GM12878 (cell line): ENCODE measurements around the gene STK10. TPM values are rescaled to one million over a fixed set of nuclear protein-coding genes. Genes with fewer than 3 reads are reported as not detected.

Experiments used
- ATAC-seq: fragments of 200-7000 bp; cut with Tn5 transposase; 3 replicates; pipeline ENCODE4 v1.9.1; 2020; ENCODE audit warnings: mild to moderate bottlenecking, moderate library complexity
- BruUV-seq: library from RNA; stranded (reverse); fragments of 400-500 nt; replicated peaks from 2 replicates; lab custom pipeline; 2021; lab: Mats Ljungman, UMichigan
- CTCF ChIA-PET: fragments of 300-600 bp; sonication (Branson Sonifier 250); formaldehyde crosslinking; extraction: SDS; loops from one replicate; lab custom pipeline; 2021; ENCODE audit warnings: inconsistent platforms; lab: Yijun Ruan, JAX
- POLR2A ChIA-PET: fragments of 350-600 bp; formaldehyde crosslinking; extraction: SDS; loops from one replicate; lab custom pipeline; 2021; ENCODE audit warnings: inconsistent platforms; lab: Charles Lee
- RAD21 ChIA-PET: fragments of 300-600 bp; sonication (Branson Sonifier 250); formaldehyde crosslinking; loops from one replicate; lab custom pipeline; 2023; ENCODE audit warnings: antibody characterized with exemption; ENCODE audit not compliant: unreplicated experiment; lab: Charles Lee
- SMC1A ChIA-PET: fragments of 300-600 bp; sonication (Branson Sonifier 250); formaldehyde crosslinking; loops from one replicate; lab custom pipeline; 2023; ENCODE audit not compliant: unreplicated experiment, uncharacterized antibody; lab: Charles Lee
- DNase-seq: peaks from one replicate; pipeline ENCODE4 v3.0.0-alpha.2; 2011; ENCODE audit warnings: low read depth, low spot score
- FAIRE-seq: peaks from 3 replicates; lab custom pipeline; 2011; peaks lifted over from hg19 to GRCh38; lab: Jason Lieb, UNC
- H2AFZ ChIP-seq: 2 replicates; pipeline ENCODE4 v1.6.0; 2011; ENCODE audit warnings: low read depth, low read length, control low read depth; ENCODE audit not compliant: control insufficient read depth
- H3K27ac ChIP-seq: 2 replicates; pipeline ENCODE4 v1.5.1; 2011; ENCODE audit warnings: control low read depth; ENCODE audit not compliant: control insufficient read depth, insufficient read depth
- H3K27me3 ChIP-seq, 2 experiments: replicated peaks in 1 of 2; 2 replicates each; pipeline versions ENCODE4 v1.6.0 to v1.6.1; 2011; ENCODE audit warnings: low read length in 1 of 2; ENCODE audit not compliant: control insufficient read depth in 2 of 2, insufficient read depth in 2 of 2
- H3K36me3 ChIP-seq, 2 experiments: 2 replicates each; pipeline ENCODE4 v1.5.1; 2011; ENCODE audit warnings: low read length in 1 of 2; ENCODE audit not compliant: control insufficient read depth in 2 of 2, insufficient read depth in 2 of 2
- H3K4me1 ChIP-seq: 2 replicates; pipeline ENCODE4 v1.6.1; 2011; ENCODE audit warnings: mild to moderate bottlenecking, low read length, moderate library complexity, mixed read lengths; ENCODE audit not compliant: control insufficient read depth, insufficient read depth
- H3K4me2 ChIP-seq: 2 replicates; pipeline ENCODE4 v1.6.0; 2011; ENCODE audit warnings: control low read depth; ENCODE audit not compliant: control insufficient read depth, insufficient read depth
- H3K4me3 ChIP-seq: fragments of 200-600 bp; sonication (generic); 2 replicates; pipeline ENCODE4 v1.5.1; 2016
- H3K79me2 ChIP-seq: 2 replicates; pipeline ENCODE4 v1.6.0; 2011; ENCODE audit warnings: low read length; ENCODE audit not compliant: control insufficient read depth, insufficient read depth
- H3K9ac ChIP-seq: 2 replicates; pipeline ENCODE4 v1.8.0; 2011; ENCODE audit warnings: low read length, control low read depth, mixed read lengths; ENCODE audit not compliant: control insufficient read depth, insufficient read depth
- H3K9me3 ChIP-seq: replicated peaks from 3 replicates; pipeline ENCODE4 v1.5.1; 2011; ENCODE audit warnings: mild to moderate bottlenecking, low read length; ENCODE audit not compliant: control insufficient read depth, insufficient read depth
- H4K20me1 ChIP-seq: 2 replicates; pipeline ENCODE4 v1.6.0; 2011; ENCODE audit not compliant: control insufficient read depth, insufficient read depth
- IKZF1 ChIP-seq: fragments of 450-650 bp; conservative IDR thresholded peaks from 2 replicates; pipeline ENCODE4 v1.6.1; 2017; ENCODE audit warnings: antibody characterized with exemption, mild to moderate bottlenecking
- in situ Hi-C: fragments of 300-500 bp; cut with MboI; formaldehyde crosslinking; loops from 9 replicates; pipeline ENCODE4 v1.14.3; 2018; ENCODE audit warnings: mixed read lengths
- intact Hi-C: fragments of 100-400 bp; cut with micrococcal nuclease; formaldehyde crosslinking; loops from one replicate; pipeline ENCODE4 v1.14.2; 2022; ENCODE audit not compliant: unreplicated experiment
- polyA plus RNA-seq, 11 experiments: library from polyadenylated mRNA; depleted of rRNA in 4 of 11; unstranded in 6 of 11; stranded (reverse) in 5 of 11; fragments of >200 nt; fragmentation: Nextera tagmentation in 4 of 11; fragmentation: Illumina TruSeq in 1 of 11; extraction: Ambion mirVana in 4 of 11; extraction: Trizol in 1 of 11; gene quantifications; 1 replicate in 1 of 11; 2 replicates in 10 of 11; pipeline versions ENCODE4 v1.2.1 to v1.2.3, GENCODE V29; 2011 to 2016; ENCODE audit warnings: inconsistent platforms in 2 of 11, missing spikeins in 2 of 11, low read depth in 1 of 11
- total RNA-seq, 4 experiments: library from RNA; depleted of rRNA in 3 of 4; stranded (reverse); fragments of >200 nt in 3 of 4; fragmentation: Illumina TruSeq in 1 of 4; extraction: Trizol in 1 of 4; gene quantifications; 2 replicates each; pipeline versions ENCODE4 v1.2.1 to v1.2.3, GENCODE V29; 2013 to 2021
- TF ChIP-seq, protein P1 (sequence below): fragments of 450-650 bp; IDR thresholded peaks from 2 replicates; pipeline ENCODE4 v1.6.1; 2017; ENCODE audit warnings: antibody characterized with exemption, mild to moderate bottlenecking, moderate library complexity

The STK10 gene
- total and polyA plus RNA-seq, 10 of the 15 experiments (the other 5 are each of a cell fraction or from before 2014, with no cell fraction given), result 14.2 to 96.4 (median 50.6) TPM

DNA sequence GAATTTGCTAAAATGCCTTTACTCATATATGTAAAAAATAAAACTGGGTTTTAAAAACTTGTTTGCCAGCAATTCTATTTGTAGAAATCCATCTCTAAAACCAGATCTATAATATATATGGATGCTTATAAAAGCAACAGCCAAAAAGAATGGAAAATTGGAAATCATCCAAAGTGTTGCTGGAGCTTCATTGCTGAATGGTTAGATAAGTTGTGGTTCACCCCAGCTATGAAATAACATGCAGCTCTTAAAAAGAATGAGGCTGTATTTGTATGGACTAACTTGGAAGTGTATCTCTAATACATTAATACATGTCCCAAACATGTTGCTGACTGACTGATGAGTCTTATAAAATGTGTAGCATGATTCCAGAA is 76.2 kb downstream of the STK10 start:
- FAIRE-seq, result no peak
- RAD21 ChIA-PET, result interaction anchor here (1.0 to 5.8 kb wide), 12 partner anchors 17 to 208 kb away, joined by 3 to 95 read pairs (median 4); partner anchors contain the start of genes STK10 and UBTD2
- peak; percentile 8 for DNase-seq
- ATAC-seq, result no peak
- Histone ChIP-seq H3K27me3 (no peaks in the 10 kb centered on the region), H3K9ac (peak overlapping the region; percentile 77), H3K4me2 (peak overlapping the region; percentile 94), H2AFZ (no peak overlapping the region), H3K36me3 (peaks cover 11% of the 10 kb centered on the region in 2 experiments), H4K20me1 (no peaks in the 10 kb centered on the region), H3K4me1 (peaks cover 59% of the 10 kb centered on the region), H3K4me3 (peak overlapping the region; percentile 49; the same call in 1 of the 2 replicates), H3K9me3 (no peaks in the 10 kb centered on the region; the same call in 2 of the 3 replicates), H3K27ac (peak overlapping the region; percentile 97), H3K79me2 (peaks cover 34% of the 10 kb centered on the region)
- TF ChIP-seq, protein P1, sequence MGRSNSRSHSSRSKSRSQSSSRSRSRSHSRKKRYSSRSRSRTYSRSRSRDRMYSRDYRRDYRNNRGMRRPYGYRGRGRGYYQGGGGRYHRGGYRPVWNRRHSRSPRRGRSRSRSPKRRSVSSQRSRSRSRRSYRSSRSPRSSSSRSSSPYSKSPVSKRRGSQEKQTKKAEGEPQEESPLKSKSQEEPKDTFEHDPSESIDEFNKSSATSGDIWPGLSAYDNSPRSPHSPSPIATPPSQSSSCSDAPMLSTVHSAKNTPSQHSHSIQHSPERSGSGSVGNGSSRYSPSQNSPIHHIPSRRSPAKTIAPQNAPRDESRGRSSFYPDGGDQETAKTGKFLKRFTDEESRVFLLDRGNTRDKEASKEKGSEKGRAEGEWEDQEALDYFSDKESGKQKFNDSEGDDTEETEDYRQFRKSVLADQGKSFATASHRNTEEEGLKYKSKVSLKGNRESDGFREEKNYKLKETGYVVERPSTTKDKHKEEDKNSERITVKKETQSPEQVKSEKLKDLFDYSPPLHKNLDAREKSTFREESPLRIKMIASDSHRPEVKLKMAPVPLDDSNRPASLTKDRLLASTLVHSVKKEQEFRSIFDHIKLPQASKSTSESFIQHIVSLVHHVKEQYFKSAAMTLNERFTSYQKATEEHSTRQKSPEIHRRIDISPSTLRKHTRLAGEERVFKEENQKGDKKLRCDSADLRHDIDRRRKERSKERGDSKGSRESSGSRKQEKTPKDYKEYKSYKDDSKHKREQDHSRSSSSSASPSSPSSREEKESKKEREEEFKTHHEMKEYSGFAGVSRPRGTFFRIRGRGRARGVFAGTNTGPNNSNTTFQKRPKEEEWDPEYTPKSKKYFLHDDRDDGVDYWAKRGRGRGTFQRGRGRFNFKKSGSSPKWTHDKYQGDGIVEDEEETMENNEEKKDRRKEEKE, result no peak
- no peak for TF ChIP-seq IKZF1
- intact Hi-C loops, result loop anchor here (1.0 to 5.0 kb wide), 5 partner anchors 38 to 660 kb away; partner anchors contain the start of genes DUSP1, STK10 and UBTD2
- CTCF ChIA-PET, result interaction anchor here (0.6 to 9.7 kb wide), 9 partner anchors 39 to 182 kb away, joined by 3 to 162 read pairs (median 4); partner anchors contain the start of gene STK10
- SMC1A ChIA-PET, result interaction anchor here (0.8 to 10.6 kb wide), 9 partner anchors 44 to 182 kb away, joined by 3 to 165 read pairs (median 6); partner anchors contain the start of gene STK10
- BruUV-seq, result no TSS peak
- POLR2A ChIA-PET, result interaction anchor here (1.1 to 7.6 kb wide), 6 partner anchors 33 to 75 kb away, joined by 3 to 115 read pairs (median 8); partner anchors contain the start of gene STK10
- in situ Hi-C loops, result loop anchor here (5.0 kb wide), 2 partner anchors 65 to 180 kb away; no protein-coding TSS in a partner anchor
